Tibial nerve (tissue), 4 donors: ENCODE results near the gene PITRM1. TPM values are rescaled to one million over a fixed set of nuclear protein-coding genes. Genes with fewer than 3 reads are reported as not detected.

Experiments
- DNase-seq, 2 donors: peaks; one replicate each; pipeline ENCODE4 v3.0.0-alpha.2; 2019; ENCODE audit warnings: low spot score in 2 of 2
- H3K27ac ChIP-seq, 4 donors: fragments of 200-600 bp; sonication (generic) in 3 of 4; one replicate each; pipeline ENCODE4 v1.5.1; 2017 to 2019; ENCODE audit warnings: mild to moderate bottlenecking in 1 of 4
- H3K27me3 ChIP-seq, 2 donors: fragments of 200-600 bp; sonication (generic) in 1 of 2; one replicate each; pipeline versions ENCODE4 v1.5.1 to v1.6.0; 2017 to 2019
- H3K36me3 ChIP-seq, 3 donors: fragments of 200-600 bp; sonication (generic); one replicate each; pipeline ENCODE4 v1.5.1; 2018 to 2019
- H3K4me1 ChIP-seq, 4 donors: fragments of 200-600 bp; sonication (generic) in 3 of 4; one replicate each; pipeline ENCODE4 v1.5.1; 2017 to 2019
- H3K4me3 ChIP-seq, 4 donors: fragments of 200-600 bp; sonication (generic) in 3 of 4; one replicate each; pipeline ENCODE4 v1.5.1; 2017 to 2019; ENCODE audit warnings: mild to moderate bottlenecking in 1 of 4, moderate library complexity in 1 of 4
- H3K9me3 ChIP-seq, 4 donors: fragments of 200-600 bp; sonication (generic) in 3 of 4; one replicate each; pipeline ENCODE4 v1.5.1; 2017 to 2019
- EP300 ChIP-seq, 2 donors: sonication (generic); formaldehyde crosslinking; IDR thresholded peaks; one replicate each; pipeline ENCODE4 v1.6.1; 2017; ENCODE audit warnings: antibody characterized with exemption in 2 of 2, mild to moderate bottlenecking in 1 of 2
- POLR2A ChIP-seq, 2 donors: fragments of 450-650 bp; IDR thresholded peaks; one replicate each; pipeline ENCODE4 v1.6.1; 2017; ENCODE audit warnings: antibody characterized with exemption in 2 of 2, mild to moderate bottlenecking in 2 of 2, moderate library complexity in 2 of 2
- WGBS, 2 donors: methylation state at CpG; one replicate each; pipeline ENCODE4 v1.1.5; 2018; 5-methylcytosine and 5-hydroxymethylcytosine counted together
- total RNA-seq, 4 donors: library from RNA; depleted of rRNA; stranded (reverse); fragments of >200 nt; gene quantifications; one replicate each; pipeline ENCODE4 v1.1.0, GENCODE V29; 2016
- TF ChIP-seq, protein P1 (sequence below), 5 experiments: fragments of 200-600 bp in 3 of 5; fragments of 450-650 bp in 2 of 5; sonication (generic) in 3 of 5; IDR thresholded peaks; one replicate each; pipeline ENCODE4 v1.5.1; 2016 to 2019; ENCODE audit warnings: antibody characterized with exemption in 5 of 5, mild to moderate bottlenecking in 3 of 5, moderate library complexity in 2 of 5

Gene PITRM1
- total RNA-seq, 4 donors from 2014 or later: 55.5 to 83.7 (median 59.7) TPM

- no peaks in the 10 kb centered on the region for H3K36me3 ChIP-seq
- no peaks in the 10 kb centered on the region for H3K9me3 ChIP-seq
- H3K27me3 ChIP-seq: no peaks in the 10 kb centered on the region
- H3K27ac ChIP-seq: no peak overlapping the region
- 84 to 88% methylated on average over 2 of the region's 2 CpGs for WGBS, 2 donors
- DNase-seq: no peak
- no peaks in the 10 kb centered on the region for H3K4me1 ChIP-seq
- H3K4me3 ChIP-seq: no peak overlapping the region
- TF ChIP-seq, protein P1, sequence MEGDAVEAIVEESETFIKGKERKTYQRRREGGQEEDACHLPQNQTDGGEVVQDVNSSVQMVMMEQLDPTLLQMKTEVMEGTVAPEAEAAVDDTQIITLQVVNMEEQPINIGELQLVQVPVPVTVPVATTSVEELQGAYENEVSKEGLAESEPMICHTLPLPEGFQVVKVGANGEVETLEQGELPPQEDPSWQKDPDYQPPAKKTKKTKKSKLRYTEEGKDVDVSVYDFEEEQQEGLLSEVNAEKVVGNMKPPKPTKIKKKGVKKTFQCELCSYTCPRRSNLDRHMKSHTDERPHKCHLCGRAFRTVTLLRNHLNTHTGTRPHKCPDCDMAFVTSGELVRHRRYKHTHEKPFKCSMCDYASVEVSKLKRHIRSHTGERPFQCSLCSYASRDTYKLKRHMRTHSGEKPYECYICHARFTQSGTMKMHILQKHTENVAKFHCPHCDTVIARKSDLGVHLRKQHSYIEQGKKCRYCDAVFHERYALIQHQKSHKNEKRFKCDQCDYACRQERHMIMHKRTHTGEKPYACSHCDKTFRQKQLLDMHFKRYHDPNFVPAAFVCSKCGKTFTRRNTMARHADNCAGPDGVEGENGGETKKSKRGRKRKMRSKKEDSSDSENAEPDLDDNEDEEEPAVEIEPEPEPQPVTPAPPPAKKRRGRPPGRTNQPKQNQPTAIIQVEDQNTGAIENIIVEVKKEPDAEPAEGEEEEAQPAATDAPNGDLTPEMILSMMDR (IDR thresholded peaks at IDR 0.05): no peak
- TF ChIP-seq POLR2A (IDR thresholded peaks at IDR 0.05) (no peak), EP300 (IDR thresholded peaks at IDR 0.05) (no peak)
Measured at GRCh38 chr10:3217301-3217700, 44.7 kb upstream of the PITRM1 start.

DNA sequence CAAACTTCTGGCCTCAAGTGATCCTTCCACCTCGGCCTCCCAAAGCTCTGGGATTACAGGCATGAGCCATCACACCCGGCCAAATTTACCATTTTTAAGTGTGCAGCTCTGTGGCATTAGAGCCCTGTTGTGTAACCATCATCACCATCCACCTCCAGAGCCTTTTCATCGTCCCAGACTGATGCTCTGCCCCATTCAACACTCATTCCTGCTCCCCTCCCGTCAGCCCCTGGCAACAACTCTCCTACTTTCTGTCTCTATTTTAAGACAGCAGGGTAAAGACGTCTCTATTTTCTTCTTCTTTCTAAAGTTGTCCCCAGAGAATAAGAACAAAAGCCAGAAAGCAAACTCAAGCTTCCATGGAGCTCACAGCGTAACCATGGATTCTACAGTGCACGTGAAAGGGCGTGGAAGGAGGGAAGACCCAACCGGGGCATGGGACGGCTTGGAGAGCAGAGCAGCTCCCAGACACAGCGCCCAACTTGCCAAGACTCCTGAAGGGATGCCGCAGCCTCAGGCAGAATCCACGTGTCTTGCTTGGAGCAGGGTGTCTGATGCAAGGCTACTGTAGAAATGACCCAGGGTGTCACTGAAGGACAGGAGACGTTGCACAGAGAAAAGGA, 42.7 kb upstream of the PITRM1 start:
- Histone ChIP-seq H3K4me1 (no peaks in the 10 kb centered on the region), H3K27ac (no peak overlapping the region), H3K27me3 (no peaks in the 10 kb centered on the region), H3K9me3 (no peaks in the 10 kb centered on the region), H3K4me3 (no peak overlapping the region), H3K36me3 (no peaks in the 10 kb centered on the region)
- no peak for DNase-seq
- WGBS, 2 donors: 78 to 83% methylated on average over 14 of the region's 14 CpGs
- TF ChIP-seq POLR2A (IDR thresholded peaks at IDR 0.05) (no peak), EP300 (IDR thresholded peaks at IDR 0.05) (no peak)
- TF ChIP-seq, protein P1 (IDR thresholded peaks at IDR 0.05): no peak

DNA sequence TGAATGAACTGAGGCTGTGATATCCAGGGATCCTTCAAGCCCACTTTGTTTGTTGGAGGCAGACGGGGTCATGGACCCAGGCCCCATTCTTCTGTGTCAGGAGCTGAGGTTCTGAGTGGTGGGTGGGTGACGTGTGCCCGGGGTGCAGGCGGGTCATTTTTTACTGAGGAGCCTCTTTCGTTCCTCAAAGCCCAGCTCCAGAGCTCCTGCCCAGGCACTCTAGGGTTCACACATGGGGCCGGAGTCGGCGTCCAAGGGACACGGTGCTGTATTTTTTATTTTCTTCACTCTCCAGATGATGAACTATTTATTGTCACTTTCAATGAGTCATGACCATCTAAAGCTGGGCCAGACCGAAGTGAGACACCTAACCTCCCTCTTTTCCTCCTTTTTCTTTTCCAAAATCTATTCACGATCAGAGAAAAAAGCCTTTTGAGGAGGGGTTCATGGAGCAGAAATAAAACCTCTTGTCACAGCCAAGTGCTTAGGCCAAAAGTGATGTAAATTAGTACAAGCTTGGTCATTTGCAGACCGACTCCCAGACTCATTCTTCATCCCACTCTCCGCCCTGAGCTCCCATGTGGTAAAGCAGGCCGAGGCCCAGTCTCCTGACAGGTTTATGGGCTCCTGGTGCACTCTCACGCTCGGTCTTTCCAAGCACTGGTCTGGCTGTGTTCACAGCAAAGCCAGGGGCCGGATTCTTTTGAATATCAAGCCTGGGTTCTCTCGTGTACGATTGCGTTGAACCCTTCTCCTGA, 41.4 kb upstream of the PITRM1 start:
- no peak for TF ChIP-seq EP300 (IDR thresholded peaks at IDR 0.05)
- TF ChIP-seq POLR2A (IDR thresholded peaks at IDR 0.05): no peak
- TF ChIP-seq, protein P1 (IDR thresholded peaks at IDR 0.05): no peak
- no peak for DNase-seq
- H3K36me3 ChIP-seq: no peaks in the 10 kb centered on the region
- no peaks in the 10 kb centered on the region for H3K27me3 ChIP-seq
- no peak overlapping the region for H3K4me3 ChIP-seq
- H3K9me3 ChIP-seq: no peaks in the 10 kb centered on the region
- H3K4me1 ChIP-seq: no peaks in the 10 kb centered on the region
- WGBS, 2 donors: 79 to 81% methylated on average over 19 to 20 of the region's 20 CpGs
- H3K27ac ChIP-seq: no peak overlapping the region

- Histone ChIP-seq H3K27ac (no peak overlapping the region), H3K27me3 (no peaks in the 10 kb centered on the region), H3K4me1 (no peaks in the 10 kb centered on the region), H3K4me3 (no peak overlapping the region), H3K36me3 (no peaks in the 10 kb centered on the region), H3K9me3 (no peaks in the 10 kb centered on the region)
- TF ChIP-seq POLR2A (IDR thresholded peaks at IDR 0.05): no peak
- no peak for TF ChIP-seq EP300 (IDR thresholded peaks at IDR 0.05)
- TF ChIP-seq, protein P1 (IDR thresholded peaks at IDR 0.05): no peak
- DNase-seq: no peak
- WGBS, 2 donors: 60 to 61% methylated on average over 10 of the region's 10 CpGs
Measured at GRCh38 chr10:3213208-3213607, 40.6 kb upstream of the PITRM1 start.

GRCh38 chr10:3210251-3210877, 37.8 kb upstream of the PITRM1 start:
- no peak for TF ChIP-seq EP300 (IDR thresholded peaks at IDR 0.05)
- no peak for TF ChIP-seq POLR2A (IDR thresholded peaks at IDR 0.05)
- TF ChIP-seq, protein P1 (IDR thresholded peaks at IDR 0.05): no peak
- 58 to 63% methylated on average over 10 of the region's 10 CpGs for WGBS, 2 donors
- no peak overlapping the region for H3K27ac ChIP-seq
- no peaks in the 10 kb centered on the region for H3K4me1 ChIP-seq
- no peaks in the 10 kb centered on the region for H3K36me3 ChIP-seq
- no peaks in the 10 kb centered on the region for H3K27me3 ChIP-seq
- no peak overlapping the region for H3K4me3 ChIP-seq
- DNase-seq: no peak
- H3K9me3 ChIP-seq: no peaks in the 10 kb centered on the region
